ENCODE results near the gene EFCAB14. TPM values are rescaled to one million over a fixed set of nuclear protein-coding genes. Genes with fewer than 3 reads are reported as not detected.

Gene EFCAB14
- total and polyA plus RNA-seq, 9 of the 15 experiments (the other 6 are each of a cell fraction or from before 2014, with no cell fraction given), result 7.3 to 49.0 (median 37.3) TPM

DNA sequence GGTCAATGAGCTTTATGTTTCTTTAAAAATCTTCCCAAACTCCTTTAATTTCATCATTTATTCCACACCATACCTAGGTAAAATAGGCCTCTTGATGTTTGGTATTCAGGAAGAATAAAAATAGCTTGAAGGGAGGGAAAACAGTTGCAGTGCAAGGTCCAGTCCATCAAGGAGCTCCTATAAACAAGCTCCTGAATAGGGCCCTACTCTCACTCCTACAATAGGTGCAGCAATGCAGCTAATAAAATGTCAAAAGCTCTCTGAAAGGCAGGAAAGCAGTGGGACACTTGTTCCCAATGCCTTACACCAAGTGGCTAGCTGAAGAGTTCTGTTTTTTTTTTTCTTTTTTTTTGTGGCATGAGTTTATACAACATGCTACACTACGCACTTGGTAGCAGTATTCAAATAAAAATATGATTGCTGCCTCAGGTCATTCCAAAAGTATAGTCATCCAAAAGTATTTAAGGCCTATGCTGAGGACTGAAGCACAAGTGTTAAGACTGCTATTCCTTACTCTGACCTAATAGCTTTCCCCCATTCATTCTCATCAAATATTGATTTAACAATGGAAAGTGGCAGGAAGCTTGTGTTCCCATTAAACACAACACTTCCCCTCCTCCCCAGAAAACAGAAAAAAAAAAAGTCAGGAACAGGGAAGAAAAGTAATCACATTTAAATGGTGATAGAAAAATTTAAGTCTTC lies 37.4 kb downstream of the EFCAB14 start:
- no peak overlapping the region for H2AFZ ChIP-seq (ENCODE audit: low read depth, low read length)
- no peaks in the 10 kb centered on the region for H4K20me1 ChIP-seq (replicated peaks; ENCODE audit: control insufficient read depth, insufficient read depth, low read length)
- no TSS peak for BruUV-seq (replicated peaks)
- peaks cover 94% of the 10 kb centered on the region for H3K36me3 ChIP-seq (ENCODE audit: control insufficient read depth, insufficient read depth, low read length)
- CTCF ChIA-PET (ENCODE audit: low intra/inter-chr PET ratio), result no interaction called here
- no peaks in the 10 kb centered on the region for H3K79me2 ChIP-seq (ENCODE audit: control insufficient read depth, insufficient read depth, low read length)
- no peak overlapping the region for H3K27ac ChIP-seq (ENCODE audit: extremely low read depth, low read depth, low read length)
- H3K4me3 ChIP-seq, result no peak overlapping the region
- H3K9me1 ChIP-seq (ENCODE audit: control insufficient read depth, insufficient read depth, low read length), result no peaks in the 10 kb centered on the region
- no peak for DNase-seq (ENCODE audit: extremely low read depth in 1 of 4, low spot score in 3 of 4)
- TF ChIP-seq TSHZ1 (CRISPR knock-in tag; IDR thresholded peaks at IDR 0.05) (no peak), THRB (CRISPR knock-in tag; conservative IDR thresholded peaks at IDR 0.05) (no peak), MXI1 (IDR thresholded peaks at IDR 0.05; ENCODE audit: low read depth, low read length) (no peak)
- in situ Hi-C loops (cut with MboI), result no loop called here
- POLR2A ChIA-PET, result interaction anchor here (0.6 to 1.6 kb wide), 6 partner anchors 13 to 209 kb away, joined by 3 to 6 read pairs (median 4); partner anchors contain the start of gene ATPAF1
- WGBS (ENCODE audit: insufficient coverage, low coverage, missing lambda C conversion rate), result 100% methylated on average over 1 of the region's 1 CpG
- intact Hi-C loops (cut with micrococcal nuclease), result no loop called here
- no peak overlapping the region for H3K4me2 ChIP-seq (ENCODE audit: insufficient read depth, low read length)
- no peak for ATAC-seq
- no peak for FAIRE-seq
- H3K9ac ChIP-seq (ENCODE audit: insufficient read depth in 1 of 2, low read depth in 2 of 2, low read length in 2 of 2), result no peak overlapping the region
- no peaks in the 10 kb centered on the region for H3K9me3 ChIP-seq (replicated peaks; ENCODE audit: control insufficient read depth, insufficient read depth, low read depth, low read length)
- no peaks in the 10 kb centered on the region for H3K27me3 ChIP-seq (ENCODE audit: control insufficient read depth in 2 of 2, insufficient read depth in 2 of 2, low read length in 2 of 2)
- H3K4me1 ChIP-seq (replicated peaks in 1 of 2; ENCODE audit: control insufficient read depth in 2 of 2, insufficient read depth in 2 of 2, low read length in 2 of 2), result 0 out of 5 replicates have a peak, but pooled peaks cover 0 to 3% of the 10 kb centered on the region in 2 experiments

Measured in K562 (cell line).